ENCODE data around the gene BEST2. TPM values are rescaled to one million over a fixed set of nuclear protein-coding genes. Genes with fewer than 3 reads are reported as not detected.

The BEST2 gene
- total RNA-seq, 1 experiment from 2014 or later = not detected

GRCh38 chr19:12782424-12783290 is 31.1 kb downstream of the BEST2 start:
- intact Hi-C loops (cut with micrococcal nuclease; ENCODE audit: unreplicated experiment) (no loop called here), in situ Hi-C loops (cut with HindIII; ENCODE audit: low pct_unique_long_range_greater_than_20kb, low sequenced_read_pairs) (no loop called here)
- Histone ChIP-seq H3K27me3 (ENCODE audit: control insufficient read depth, insufficient read depth, low read length) (no peaks in the 10 kb centered on the region), H3K4me1 (ENCODE audit: control insufficient read depth, insufficient read depth, low read length) (peaks cover 51% of the 10 kb centered on the region), H3K9me3 (ENCODE audit: control insufficient read depth, insufficient read depth, low read depth, low read length) (no peaks in the 10 kb centered on the region), H3K36me3 (ENCODE audit: control insufficient read depth, insufficient read depth, low read length) (no peaks in the 10 kb centered on the region), H3K27ac (ENCODE audit: low read length) (peak overlapping the region; percentile 77), H3K4me3 (ENCODE audit: low read depth in 2 of 2, low read length in 2 of 2) (peak overlapping the region; percentile 45 to 47)
- peak; percentile 54 for ATAC-seq
- POLR2A ChIA-PET = interaction anchor here (0.5 to 0.6 kb wide), 2 partner anchors 9 to 12 kb away, joined by 3 to 7 read pairs; partner anchors contain the start of gene JUNB
- CTCF ChIA-PET = interaction anchor here (0.8 kb wide), 1 partner anchor 19 kb away, joined by 4 read pairs; no protein-coding TSS in a partner anchor
- no TSS peak for BruUV-seq (replicated peaks)
- DNase-seq (ENCODE audit: low read depth, low spot score) = no peak
- TF ChIP-seq REST (IDR thresholded peaks at IDR 0.05; ENCODE audit: insufficient read depth in 1 of 2, low read depth in 2 of 2, low read length in 1 of 2) (no peak), TCF7L2 (IDR thresholded peaks at IDR 0.05; ENCODE audit: low read depth, low read length) (no peak), CTCF (IDR thresholded peaks at IDR 0.05) (no peak), SIN3A (IDR thresholded peaks at IDR 0.05; ENCODE audit: borderline replicate concordance, insufficient read depth, low read depth, low read length) (0 out of 2 replicates have a peak, but pooled peaks have one; percentile 32), POLR2AphosphoS5 (IDR thresholded peaks at IDR 0.05; ENCODE audit: low read depth, low read length) (peak; percentile 40; the same call in 1 of the 2 replicates)

DNA sequence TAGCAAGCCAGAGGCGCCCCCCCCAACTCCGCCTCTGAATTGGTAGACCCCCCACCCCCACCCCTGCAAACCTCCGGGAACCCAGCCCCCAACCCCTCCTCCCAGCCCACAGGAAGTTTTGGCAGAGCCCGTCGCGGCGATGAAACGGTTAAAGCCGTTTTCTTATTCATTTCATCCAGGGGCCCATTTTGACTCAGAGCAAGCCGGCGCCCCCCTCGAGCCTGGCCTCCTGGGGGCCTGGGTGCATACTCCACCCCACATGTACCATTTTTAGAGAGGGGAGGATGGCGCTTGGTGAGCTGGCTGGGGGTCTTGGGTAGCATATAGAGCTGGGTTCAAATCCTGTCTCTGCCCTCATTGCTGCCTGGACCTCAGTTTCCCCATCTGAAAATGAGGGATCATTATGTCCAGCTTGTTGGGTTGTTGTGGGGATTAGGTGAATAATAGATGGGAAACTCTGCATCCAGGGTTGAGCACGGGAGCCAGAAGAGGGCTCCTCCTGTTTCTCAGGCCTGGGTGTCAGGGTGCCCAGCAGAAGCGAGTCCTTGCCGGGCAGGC is 31.8 kb downstream of the BEST2 start:
- Histone ChIP-seq H3K4me3 (ENCODE audit: low read depth in 2 of 2, low read length in 2 of 2) (peak overlapping the region; percentile 45 to 47; a peak in 2 of 4 replicates), H3K27ac (ENCODE audit: low read length) (peak overlapping the region; percentile 79), H3K36me3 (ENCODE audit: control insufficient read depth, insufficient read depth, low read length) (no peaks in the 10 kb centered on the region), H3K9me3 (ENCODE audit: control insufficient read depth, insufficient read depth, low read depth, low read length) (no peaks in the 10 kb centered on the region), H3K4me1 (ENCODE audit: control insufficient read depth, insufficient read depth, low read length) (peaks cover 58% of the 10 kb centered on the region), H3K27me3 (ENCODE audit: control insufficient read depth, insufficient read depth, low read length) (no peaks in the 10 kb centered on the region)
- CTCF ChIA-PET = no interaction called here
- ATAC-seq = no peak
- in situ Hi-C loops (cut with HindIII; ENCODE audit: low pct_unique_long_range_greater_than_20kb, low sequenced_read_pairs) (no loop called here), intact Hi-C loops (cut with micrococcal nuclease; ENCODE audit: unreplicated experiment) (no loop called here)
- no peak for DNase-seq (ENCODE audit: low read depth, low spot score)
- BruUV-seq (replicated peaks) = no TSS peak
- POLR2A ChIA-PET = interaction anchor here (0.5 to 0.6 kb wide), 2 partner anchors 8 kb away, joined by 3 to 4 read pairs; partner anchors contain the start of gene JUNB
- no peak for TF ChIP-seq REST (IDR thresholded peaks at IDR 0.05; ENCODE audit: insufficient read depth in 1 of 2, low read depth in 2 of 2, low read length in 1 of 2)
- no peak for TF ChIP-seq CTCF (IDR thresholded peaks at IDR 0.05)
- TF ChIP-seq SIN3A (IDR thresholded peaks at IDR 0.05; ENCODE audit: borderline replicate concordance, insufficient read depth, low read depth, low read length) = no peak
- no peak for TF ChIP-seq POLR2AphosphoS5 (IDR thresholded peaks at IDR 0.05; ENCODE audit: low read depth, low read length)
- TF ChIP-seq TCF7L2 (IDR thresholded peaks at IDR 0.05; ENCODE audit: low read depth, low read length) = no peak

All from Panc1 (cell line).